Measurements from ENCODE around the gene OR8S1.
"Not testable (repeated sequence)": the region's sequence is repeated elsewhere in the genome, so short reads cannot be mapped to it uniquely, and the experiment has no call there.

OR8S1 gene

GRCh38 chr12:48525332-48525731, at the start of gene OR8S1:
Gene OR8S1, plus strand, starts transcription at chr12:48525632. Its CDS starts 0 bp downstream, at chr12:48525632.
- no peak for DNase-seq

- DNase-seq, result no peak
These were observed 43.2 kb upstream of the OR8S1 start, which contains the start of gene C12orf54 for GRCh38 chr12:48482198-48482597. Gene C12orf54, plus strand, starts transcription at chr12:48482498. Its CDS starts 799 bp downstream, at chr12:48483297.

GRCh38 chr12:48482930-48483329, 42.5 kb upstream of the OR8S1 start:
- no peak for DNase-seq

GRCh38 chr12:48486261-48486660, 39.2 kb upstream of the OR8S1 start:
- no peak for DNase-seq

GRCh38 chr12:48486679-48487078, 38.8 kb upstream of the OR8S1 start:
- DNase-seq, result no peak

GRCh38 chr12:48489012-48489411, 36.4 kb upstream of the OR8S1 start:
- no peak for DNase-seq

GRCh38 chr12:48489456-48489855, 36.0 kb upstream of the OR8S1 start:
- DNase-seq, result not testable (repeated sequence)

- not testable (repeated sequence) for DNase-seq
These were observed 25.2 kb upstream of the OR8S1 start for GRCh38 chr12:48500281-48500680.

GRCh38 chr12:48506836-48507235, 18.6 kb upstream of the OR8S1 start:
- DNase-seq, result not testable (repeated sequence)

- no peak for DNase-seq
These were observed 16.4 kb upstream of the OR8S1 start for GRCh38 chr12:48508987-48509386.

- DNase-seq, result no peak
These were observed 15.3 kb upstream of the OR8S1 start for GRCh38 chr12:48510111-48510510.

- no peak for DNase-seq
These were observed 12.6 kb upstream of the OR8S1 start for GRCh38 chr12:48512855-48513254.

- DNase-seq, result no peak
These were observed 10.7 kb upstream of the OR8S1 start for GRCh38 chr12:48514728-48515127.

GRCh38 chr12:48520381-48520780, 5.1 kb upstream of the OR8S1 start:
- not testable (repeated sequence) for DNase-seq

- DNase-seq, result no peak
These were observed 2.6 kb downstream of the OR8S1 start for GRCh38 chr12:48527891-48528670.

- no peak for DNase-seq
These were observed 7.2 kb downstream of the OR8S1 start for GRCh38 chr12:48532601-48533000.

- DNase-seq, result no peak
These were observed 11.2 kb downstream of the OR8S1 start for GRCh38 chr12:48536602-48537001.

GRCh38 chr12:48542300-48542928, 17.0 kb downstream of the OR8S1 start:
- DNase-seq, result peak; percentile 17 to 37

- no peak for DNase-seq
These were observed 20.5 kb downstream of the OR8S1 start for GRCh38 chr12:48545833-48546469.

- not testable (repeated sequence) for DNase-seq
These were observed 21.6 kb downstream of the OR8S1 start for GRCh38 chr12:48547012-48547411.

- DNase-seq, result not testable (repeated sequence)
These were observed 26.2 kb downstream of the OR8S1 start for GRCh38 chr12:48551636-48552035.

- peak in 1 of 2 donors; percentile 4 for DNase-seq
These were observed 28.4 kb downstream of the OR8S1 start for GRCh38 chr12:48553666-48554343.

- DNase-seq, result no peak
These were observed 31.2 kb downstream of the OR8S1 start for GRCh38 chr12:48556631-48557030.

Measured in activated CD4-positive, alpha-beta T cell treated with anti-CD3 and anti-CD28 coated beads for 4 hours (primary cell).